ENCODE results near the gene POC1A.
A peak's percentile ranks its signal among the peaks of the same experiment; 100 is the strongest.

POC1A gene

GRCh38 chr3:52154135-52155094 lies at the start of gene POC1A:
TSS of gene POC1A (minus strand) at chr3:52154423. CDS start at chr3:52154372, 51 bp downstream.
- DNase-seq = peak; percentile 93

- DNase-seq = no peak
Observed at GRCh38 chr3:52203701-52204100, 49.5 kb upstream of the POC1A start.

- no peak for DNase-seq
Observed at GRCh38 chr3:52202384-52203077, 48.3 kb upstream of the POC1A start.

DNA sequence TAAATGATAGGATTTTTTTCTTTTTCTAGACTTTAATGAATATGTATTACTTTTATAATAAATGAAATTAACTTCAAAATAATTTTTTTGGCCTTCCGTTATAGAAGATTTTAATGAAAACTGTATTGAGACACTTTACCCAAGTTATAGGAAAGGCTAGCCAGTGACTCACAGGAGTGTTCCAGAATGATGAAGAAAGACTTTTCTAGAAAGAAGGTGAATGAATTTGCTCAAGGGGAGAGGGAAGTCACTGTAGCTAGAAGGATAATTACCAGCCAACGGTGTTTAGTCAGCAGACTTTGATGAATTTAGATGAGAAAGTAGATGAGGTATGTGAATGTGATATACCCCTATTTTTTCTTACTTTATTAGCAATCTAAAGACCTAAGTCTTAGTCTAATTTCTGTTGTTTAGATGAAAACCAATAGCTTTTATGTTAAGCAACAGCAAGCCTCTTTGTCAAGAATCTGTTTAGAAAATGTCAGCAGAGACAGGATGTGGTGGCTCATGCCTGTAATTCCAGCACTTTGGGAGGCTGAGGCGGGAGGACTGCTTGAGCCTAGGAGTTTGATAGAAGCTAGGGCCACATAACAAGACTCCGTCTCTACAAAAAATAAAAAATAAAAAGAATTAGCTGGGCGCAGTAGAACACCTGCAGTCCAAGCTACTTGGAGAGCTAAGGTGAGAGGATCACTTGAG lies 46.9 kb upstream of the POC1A start:
- no peak for DNase-seq

GRCh38 chr3:52198643-52199608 lies 44.7 kb upstream of the POC1A start:
- no peak for DNase-seq

GRCh38 chr3:52197842-52198625 lies 43.8 kb upstream of the POC1A start, which contains the start of gene ALAS1:
TSS of gene ALAS1 (plus strand) at chr3:52198160. CDS start at chr3:52199242, 1,082 bp downstream.
- peak; percentile 85 for DNase-seq

DNA sequence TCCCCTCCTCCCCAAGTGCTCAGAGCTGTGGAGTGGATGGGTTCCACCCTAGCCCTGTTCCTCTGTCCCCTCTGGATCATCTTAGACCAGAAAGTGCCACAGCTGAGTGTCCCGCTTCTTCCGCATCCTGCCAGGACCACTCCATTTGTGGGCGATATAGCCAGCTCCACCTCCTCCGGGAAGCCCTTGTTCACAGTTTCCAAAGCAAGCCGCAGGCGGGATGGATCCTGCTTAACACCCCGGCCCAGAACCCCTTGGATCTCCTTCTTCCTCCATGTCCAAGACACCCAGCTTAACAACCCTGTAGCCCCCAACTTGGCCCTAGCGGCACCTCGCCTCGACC lies 43.2 kb upstream of the POC1A start:
- DNase-seq = no peak

DNA sequence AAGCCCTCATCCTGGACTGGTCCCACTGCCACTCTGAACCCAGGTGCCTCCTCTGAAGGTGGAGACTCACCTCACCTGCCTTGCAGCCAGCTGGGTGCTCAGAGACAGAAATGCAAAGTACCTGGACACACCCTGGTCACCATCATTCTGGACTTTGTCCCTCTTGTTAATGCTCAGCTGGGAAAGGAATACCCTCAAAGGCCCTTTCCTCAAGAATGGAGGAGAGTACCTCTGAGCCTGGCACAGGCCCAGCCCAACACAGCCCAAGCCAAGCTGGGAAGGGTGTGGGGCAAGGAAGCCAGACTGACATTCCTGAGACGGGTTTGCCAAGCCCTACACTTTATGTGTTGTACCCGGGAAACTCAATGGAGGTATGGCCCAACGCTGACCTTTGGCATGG lies 42.8 kb upstream of the POC1A start:
- no peak for DNase-seq

GRCh38 chr3:52195823-52196331 lies 41.7 kb upstream of the POC1A start:
- DNase-seq = no peak

DNA sequence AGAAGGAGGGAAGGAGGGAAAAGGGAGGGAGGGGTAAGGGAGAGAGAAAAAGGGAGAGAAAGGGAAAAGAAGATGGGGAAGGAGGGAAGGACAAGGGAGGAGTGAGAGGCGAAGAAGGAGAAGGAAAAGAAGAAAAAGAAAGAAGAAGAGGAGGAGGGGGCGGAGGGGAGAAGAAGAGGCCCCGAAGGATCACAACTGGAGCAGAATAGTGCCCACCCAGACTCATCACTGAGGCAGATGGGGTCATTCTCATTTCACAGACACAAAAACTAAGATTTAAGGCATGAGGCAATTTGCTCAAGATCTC lies 41.0 kb upstream of the POC1A start:
- no peak for DNase-seq

DNA sequence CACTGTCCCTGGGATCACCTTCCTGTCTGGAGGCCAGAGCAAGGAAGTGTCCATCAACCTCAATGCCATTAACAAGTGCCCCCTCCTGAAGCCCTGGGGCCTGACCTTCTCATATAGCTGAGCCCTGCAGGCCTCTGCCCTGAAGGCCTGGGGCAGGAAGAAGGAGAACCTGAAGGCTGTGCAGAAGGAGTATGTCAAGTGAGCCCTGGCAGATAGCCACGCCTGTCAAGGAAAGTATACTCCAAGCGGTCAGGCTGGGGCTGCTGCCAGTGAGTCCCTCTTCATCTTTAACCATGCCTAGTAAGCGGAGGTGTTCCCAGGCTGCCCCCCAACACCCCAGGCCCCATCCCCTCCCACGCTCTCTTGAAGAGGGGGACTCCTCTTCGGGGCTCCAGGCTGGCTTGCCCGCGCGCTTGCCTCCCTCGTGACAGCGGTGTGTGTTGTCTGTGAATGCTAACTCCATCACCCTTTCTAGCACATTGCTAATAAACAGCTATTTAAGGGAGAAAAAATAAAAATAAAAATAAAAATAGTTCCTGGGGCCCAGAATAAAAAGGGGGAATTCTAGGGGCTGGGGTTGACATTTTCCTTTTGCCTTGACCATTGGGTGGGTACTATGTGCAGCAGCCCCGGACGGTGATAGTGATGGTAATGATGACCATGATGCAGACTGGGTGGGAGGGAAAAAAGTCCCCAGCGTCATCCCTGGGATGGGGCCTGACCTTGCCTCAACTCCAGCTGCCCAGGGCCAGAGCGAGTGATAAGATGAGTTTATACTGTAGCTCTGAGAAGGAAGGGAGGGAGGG lies 40.5 kb upstream of the POC1A start:
- DNase-seq = no peak

DNA sequence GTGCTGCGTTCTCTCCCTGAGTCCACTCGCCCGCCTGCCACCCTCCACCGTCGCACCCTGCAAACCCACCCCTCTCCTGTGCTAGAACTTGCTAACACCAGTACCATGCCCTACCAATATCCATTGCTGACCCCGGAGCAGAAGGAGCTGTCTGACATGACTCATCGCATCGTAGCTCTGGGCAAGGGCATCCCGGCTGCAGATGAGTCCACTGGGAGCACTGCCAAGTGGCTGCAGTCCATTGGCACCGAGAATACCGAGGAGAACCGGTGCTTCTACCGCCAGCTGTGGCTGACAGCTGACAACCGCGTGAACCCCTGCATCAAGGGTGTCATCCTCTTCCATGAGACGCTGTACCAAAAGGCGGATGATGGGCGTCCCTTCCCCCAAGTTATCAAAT lies 38.8 kb upstream of the POC1A start:
- no peak for DNase-seq

- no peak for DNase-seq
Observed at GRCh38 chr3:52191663-52192062, 37.4 kb upstream of the POC1A start.

- no peak for DNase-seq
Observed at GRCh38 chr3:52190294-52191074, 36.3 kb upstream of the POC1A start.

GRCh38 chr3:52188556-52188955 lies 34.3 kb upstream of the POC1A start:
- DNase-seq = no peak

DNA sequence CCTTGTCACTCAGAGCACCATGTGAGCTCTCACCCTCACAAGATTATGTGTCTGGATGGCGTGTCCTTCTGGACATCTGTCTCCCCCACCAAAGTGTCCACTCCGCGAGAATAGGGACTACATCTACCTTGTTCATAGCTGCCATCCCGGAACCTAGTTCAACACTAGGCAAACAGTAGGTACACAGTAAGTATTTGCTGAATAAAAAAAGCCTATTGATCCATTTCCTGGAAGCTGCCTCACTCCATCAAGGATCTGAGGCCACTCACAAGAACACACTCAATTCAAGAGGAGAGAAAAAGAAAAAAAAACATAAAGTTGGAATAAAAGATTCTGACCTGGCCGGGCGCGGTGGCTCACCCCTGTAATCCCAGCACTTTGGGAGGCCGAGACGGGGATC lies 32.5 kb upstream of the POC1A start:
- DNase-seq = no peak

GRCh38 chr3:52185837-52186236 lies 31.6 kb upstream of the POC1A start:
- no peak for DNase-seq

GRCh38 chr3:52185311-52185710 lies 31.1 kb upstream of the POC1A start:
- no peak for DNase-seq

DNA sequence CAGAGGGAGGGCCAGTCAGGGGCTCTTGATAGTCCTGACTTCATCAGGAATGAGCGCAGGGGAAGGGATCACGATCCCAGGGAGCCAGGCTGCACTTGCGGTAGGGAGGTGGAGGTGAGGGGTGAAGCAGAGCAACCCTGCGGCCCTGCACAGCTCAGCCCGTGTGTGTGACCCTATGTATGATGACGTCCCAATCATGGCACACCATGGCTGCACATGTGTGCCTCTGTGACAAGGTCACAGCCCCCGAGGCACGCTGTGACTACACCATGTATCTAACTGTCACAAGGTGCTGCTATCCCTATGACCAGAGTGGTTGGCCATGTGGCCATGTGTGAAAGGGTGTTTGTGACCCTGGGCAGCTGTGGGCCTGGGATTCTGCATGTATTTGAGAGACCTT lies 30.5 kb upstream of the POC1A start:
- DNase-seq = no peak

Data from NCI-H1048 (cell line).